ENCODE results near the gene SPAG9.
"Not testable (repeated sequence)": the region's sequence is repeated elsewhere in the genome, so short reads cannot be mapped to it uniquely, and the experiment has no call there.

SPAG9 gene

DNA sequence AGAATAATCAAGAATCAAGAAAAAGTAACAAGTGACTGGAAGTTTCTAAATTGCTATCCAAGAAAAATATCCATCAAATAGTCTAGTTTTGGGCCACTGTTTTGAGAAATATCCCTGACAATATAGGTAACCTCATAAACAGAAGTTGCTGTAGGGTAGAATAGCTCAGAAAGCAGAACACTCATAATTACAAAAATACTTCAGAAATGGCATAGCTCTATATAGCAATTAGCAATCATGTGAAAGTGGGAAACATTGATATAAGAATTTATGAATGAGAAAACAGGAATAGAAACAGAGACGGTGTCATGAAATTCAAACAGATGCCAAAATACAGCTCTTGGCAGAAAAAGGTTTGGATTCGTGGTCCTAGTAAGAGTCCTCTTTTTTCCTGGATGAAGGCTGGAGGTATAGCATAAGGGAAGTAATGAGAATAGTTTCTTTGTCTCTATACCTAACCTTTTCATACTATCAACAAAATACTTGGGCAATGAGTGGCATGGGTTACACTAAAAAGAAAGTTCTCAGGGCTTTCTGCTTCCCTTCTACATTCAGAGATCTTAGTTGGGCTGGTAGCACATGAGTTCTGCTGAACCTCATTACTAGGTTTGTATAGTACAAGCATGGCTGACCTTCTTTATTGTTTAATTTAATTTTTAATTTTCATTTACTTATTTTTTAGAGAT, 33.5 kb downstream of the SPAG9 start:
- no peak for DNase-seq

DNA sequence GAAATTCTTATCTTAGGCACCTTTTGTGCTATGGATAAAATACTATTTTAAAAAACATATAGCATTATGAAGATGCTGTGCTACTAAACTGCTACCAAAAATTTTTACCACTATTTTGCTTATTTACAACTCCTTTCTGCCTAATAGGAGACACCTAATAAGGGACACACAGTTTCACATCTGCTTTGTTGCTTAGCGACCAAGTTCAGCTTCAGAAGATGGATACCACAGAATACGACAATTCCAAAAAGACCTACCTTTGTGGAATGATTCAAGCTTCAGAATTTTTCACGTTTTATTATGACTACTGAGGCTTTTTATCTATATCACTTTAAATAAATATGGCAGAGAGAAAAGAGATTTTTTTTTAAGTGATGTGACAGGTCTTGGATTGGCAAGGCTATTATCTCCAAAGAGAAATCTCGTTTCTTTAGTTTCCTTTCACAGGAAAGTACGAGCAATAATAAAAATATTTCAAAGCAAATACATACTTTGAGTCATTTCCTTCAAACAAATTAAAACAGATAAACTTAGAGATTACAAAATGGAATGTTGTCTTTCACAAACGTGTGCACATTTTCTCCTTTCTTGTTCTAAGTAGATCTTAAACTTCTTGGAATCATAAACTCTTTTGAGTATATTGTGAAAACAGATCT, 35.4 kb downstream of the SPAG9 start:
- DNase-seq: no peak

DNA sequence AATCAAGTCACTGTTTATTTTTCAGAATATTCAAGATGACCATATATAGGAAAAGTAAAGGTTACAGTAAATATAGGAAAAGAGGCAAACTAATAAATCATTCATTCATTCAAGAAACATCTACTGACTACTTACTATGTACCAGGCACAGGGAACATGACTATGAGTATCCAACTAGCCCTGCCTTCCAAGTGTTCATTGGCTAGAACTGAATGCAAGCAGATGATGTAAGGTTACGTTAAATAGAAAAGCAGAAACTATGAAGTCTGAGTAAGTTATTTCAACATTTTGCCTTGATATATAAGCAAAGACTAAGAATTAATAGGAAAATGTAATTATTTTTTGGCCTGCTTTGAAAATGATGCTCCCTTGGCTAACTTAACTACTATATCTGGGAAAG, 36.7 kb downstream of the SPAG9 start:
- DNase-seq: no peak

DNA sequence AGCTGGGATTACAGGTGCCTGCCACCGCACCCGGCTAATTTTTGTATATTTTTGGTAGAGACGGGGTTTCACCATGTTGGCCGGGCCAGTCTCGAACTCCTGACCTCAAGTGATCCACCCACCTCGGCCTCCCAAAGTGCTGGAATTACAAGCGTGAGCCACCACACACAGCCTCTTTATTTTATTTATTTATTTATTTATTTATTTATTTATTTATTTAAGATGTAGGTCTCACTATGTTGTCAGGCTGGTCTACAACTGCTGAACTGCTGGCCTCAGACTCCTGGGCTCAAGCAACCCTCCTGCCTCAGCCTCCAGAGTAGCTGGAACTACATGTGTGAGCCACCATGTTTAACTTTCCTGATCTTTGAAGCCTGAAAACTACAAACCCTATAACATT, 37.3 kb downstream of the SPAG9 start:
- DNase-seq: not testable (repeated sequence)

DNA sequence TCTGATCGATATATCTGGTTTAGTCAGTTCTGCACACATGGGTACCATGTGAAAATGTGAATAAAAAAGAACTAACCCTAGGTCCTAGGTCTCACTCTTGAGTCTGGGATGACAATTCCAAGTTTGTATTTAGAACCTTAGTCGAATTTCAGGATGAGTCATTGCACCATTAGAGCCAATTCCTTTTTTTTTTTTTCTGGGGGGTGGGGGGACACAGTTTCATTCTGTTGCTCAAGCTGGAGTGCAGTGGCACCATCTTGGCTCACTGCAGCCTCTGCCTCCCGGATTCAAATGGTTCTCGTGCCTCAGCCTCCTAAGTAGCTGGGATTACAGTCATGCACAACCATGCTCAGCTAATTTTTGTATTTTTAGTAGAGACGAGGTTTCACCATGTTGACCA, 41.6 kb downstream of the SPAG9 start:
- DNase-seq: no peak

DNA sequence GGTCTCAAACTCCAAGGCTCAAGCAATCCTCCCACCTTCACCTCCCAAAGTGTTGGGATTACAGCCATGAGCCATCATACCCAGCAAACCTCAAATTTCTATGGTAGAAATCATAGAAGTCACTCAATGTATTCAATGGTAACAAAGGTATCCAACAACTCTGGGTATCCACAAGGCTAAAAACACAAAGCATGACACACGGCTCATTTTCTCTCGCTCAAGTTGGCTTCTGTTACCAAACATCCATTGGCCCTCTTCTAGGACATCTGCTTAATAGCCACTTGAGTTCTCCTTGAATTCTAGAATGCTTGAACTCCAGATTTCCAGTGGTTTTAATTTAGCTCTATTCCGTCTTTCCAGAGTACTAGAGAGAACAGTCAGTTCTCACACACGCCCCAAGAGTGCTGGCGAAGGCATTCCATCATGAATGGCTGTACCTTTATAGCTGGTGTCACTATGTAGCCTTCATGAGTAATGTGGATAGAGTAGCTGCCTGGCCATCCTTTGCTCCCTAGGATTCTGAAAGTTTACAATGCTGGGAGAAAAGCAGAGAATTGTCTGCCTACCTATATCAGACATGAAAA, 42.6 kb downstream of the SPAG9 start:
- no peak for DNase-seq

DNA sequence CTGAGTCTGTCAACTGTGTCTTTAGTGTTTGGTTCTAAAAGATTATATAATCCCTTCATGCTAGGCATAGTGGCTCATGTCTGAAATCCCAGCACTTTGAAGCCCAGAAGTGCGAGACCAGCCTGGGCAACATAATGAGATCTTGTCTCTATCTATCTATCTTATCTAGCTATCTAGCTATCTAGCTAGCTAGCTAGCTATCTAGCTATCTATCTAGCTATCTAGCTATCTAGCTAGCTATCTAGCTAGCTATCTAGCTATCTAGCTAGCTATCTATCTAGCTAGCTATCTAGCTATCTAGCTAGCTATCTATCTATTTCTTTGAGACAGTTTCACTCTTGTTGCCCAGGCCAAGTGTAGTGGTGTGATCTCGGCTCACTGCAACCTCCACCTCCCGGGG, 43.8 kb downstream of the SPAG9 start:
- DNase-seq: no peak

DNA sequence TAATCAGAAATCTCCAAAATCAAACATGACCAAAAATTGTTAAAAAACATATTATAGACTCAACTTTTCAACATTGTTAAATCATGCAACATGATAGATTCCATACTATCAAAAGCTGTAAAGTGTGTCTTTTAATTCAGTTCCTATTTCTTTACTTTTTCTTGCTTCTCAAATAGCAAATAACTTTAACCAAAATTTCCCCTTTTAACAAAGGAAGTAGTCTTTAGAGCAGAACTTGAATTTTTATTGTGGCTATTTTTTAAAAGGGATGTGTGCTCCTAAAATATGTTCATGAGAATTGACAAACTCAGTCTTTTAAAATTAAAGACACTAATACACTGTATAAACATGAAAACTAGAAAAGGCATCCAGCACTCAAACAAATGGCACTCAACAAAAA, 49.1 kb downstream of the SPAG9 start:
- DNase-seq: no peak

DNA sequence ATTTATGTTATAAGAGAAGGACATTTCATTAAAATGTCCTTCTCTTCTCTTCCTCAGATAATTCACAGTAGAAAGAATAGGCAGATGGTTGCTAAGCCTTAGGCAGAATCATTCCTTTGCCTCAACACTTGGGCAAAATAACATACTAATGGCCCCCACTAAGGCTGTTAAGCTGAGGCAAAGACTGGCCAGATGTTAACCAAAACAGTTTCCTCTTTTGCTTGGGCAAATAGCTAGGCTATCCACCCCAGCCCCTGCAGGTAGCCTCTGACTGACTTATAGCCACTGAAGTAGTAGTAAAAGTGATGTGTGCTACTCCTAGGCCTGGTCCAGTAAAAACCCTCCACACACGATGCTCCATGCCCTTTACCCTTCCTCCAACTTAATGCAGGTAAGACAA, 55.2 kb downstream of the SPAG9 start:
- no peak for DNase-seq

DNA sequence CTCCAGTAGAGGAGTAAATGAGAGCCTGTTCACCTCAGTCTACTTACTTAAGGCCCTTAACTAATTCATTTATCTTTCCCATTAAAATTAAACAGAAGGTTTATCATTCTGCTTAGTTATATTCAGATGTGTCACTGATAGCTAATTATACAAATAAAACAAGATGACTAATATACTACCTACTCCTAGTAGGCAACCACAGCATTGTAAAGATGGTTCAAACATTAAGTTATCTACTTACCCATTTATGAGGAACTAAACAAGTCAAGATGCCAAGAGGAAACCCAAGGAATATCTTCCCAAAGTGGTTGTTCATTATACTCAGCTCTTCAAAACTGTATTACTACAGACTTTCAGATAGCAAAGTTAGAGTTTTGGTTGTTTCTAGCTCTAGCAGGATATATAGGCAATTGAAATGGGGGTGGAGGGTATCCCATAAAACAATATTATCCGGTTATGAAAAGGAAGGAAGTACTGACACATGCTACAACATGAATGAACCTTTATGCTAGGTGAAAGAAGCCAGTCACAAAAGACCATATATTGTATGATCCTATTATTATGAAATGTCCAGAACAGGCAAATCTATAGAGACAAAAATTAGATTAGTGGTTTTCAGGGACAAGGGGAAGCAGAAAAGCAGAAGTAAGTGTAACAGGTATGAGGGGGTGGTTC, 56.5 kb downstream of the SPAG9 start:
- no peak for DNase-seq

DNA sequence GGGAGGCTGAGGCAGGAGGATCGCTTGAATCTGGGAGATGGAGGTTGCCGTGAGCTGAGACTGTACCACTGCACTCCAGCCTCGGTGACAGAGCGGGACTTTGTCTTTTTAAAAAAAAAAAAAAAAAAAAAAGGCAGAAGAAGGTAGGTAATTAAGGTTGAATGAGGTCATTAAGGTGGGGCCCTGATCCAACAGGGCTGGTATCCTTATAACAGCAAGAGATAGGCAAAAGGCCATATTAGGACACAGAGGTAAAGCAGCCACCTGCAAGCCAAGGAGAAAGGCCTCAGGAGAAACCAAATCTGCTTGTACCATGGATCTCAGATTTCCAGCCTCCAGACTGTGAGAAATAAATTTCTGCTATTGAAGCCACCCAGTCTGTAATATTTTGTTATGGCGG, 60.3 kb downstream of the SPAG9 start:
- no peak for DNase-seq

DNA sequence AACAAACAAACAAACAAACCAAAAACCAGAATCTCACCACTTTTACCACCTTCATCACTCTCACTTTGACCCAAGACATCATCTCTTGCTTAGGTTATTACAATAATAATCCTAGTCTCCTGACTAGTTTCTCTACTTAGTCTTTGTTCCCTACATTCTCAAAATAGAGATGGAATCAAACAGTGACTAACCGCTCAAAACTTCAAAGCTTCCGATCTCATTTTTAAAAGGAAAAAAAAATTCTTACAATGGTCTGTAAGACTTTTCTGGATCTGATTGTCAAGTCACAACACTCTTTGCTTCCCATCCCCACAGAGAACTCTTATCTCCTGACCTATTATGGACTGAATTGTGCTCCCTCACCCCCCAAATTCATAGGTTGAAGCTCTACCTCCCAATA, 60.9 kb downstream of the SPAG9 start:
- no peak for DNase-seq

DNA sequence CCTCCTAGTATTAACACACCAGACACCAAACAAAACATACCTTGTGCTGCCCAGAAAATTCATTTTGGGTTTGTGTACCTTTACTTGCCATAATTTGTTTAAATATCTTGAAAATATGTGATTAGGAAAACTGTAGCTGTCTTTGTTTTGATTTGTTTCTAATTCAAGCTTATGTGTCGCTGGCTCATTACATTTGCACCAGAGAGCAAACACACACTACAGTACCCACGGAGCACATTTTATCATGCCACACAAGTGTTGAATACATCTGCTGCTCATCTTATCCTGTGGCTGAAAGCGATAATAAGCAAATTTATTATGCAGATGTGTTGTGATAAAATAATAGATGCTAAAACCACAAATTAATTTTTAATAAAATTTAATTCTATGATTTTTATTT, 63.1 kb downstream of the SPAG9 start:
- no peak for DNase-seq

DNA sequence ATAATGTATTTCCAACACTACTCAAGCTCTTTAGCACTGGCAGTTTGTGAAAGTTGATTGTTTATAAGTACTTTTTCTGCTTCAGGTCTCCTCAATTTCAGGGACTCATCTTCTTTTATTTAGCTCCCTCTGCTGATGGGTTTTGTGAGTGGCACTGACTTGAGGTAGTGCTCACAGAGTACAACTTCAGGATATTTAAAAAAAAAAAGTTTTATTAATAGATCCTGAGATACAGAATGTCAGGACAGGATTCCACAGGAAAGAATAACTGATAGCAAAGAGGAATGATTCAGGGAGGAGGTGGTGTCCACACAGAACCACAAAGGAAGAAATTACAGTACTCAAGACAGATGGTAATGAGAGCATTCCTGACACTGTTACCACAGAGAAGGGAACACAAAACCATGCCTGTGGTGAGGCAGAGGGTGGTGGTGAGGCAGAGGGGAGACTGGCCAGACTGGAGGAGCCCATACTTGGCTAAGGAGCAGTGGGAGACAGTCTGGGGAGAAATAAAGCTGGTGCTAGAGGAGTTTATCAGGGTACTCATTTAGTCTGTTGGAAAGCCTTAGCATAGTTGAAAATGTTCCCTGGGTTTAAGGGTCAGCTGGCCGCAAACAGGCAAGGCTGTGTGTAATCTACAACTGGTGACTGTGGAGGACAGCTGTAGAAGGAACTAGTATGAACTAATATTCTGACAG, 63.7 kb downstream of the SPAG9 start:
- DNase-seq: peak; percentile 1

DNA sequence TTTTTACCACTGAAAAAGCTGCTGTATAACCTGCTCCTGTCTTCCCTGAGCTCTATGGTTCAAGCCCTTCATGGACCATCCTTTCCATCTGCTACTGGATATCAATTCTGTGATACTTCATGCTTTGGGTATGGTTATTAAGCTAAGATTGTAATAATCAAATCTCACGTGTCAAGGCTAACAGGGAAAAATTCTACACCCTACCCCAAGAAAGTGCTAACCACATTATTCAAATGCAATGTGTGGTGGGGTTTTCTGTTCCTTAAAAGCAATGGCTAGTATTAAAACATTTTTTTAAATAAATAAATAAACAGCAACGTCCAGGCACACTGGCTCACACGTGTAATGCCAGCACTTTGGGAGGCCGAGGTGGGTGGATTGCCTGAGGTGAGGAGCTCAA, 65.9 kb downstream of the SPAG9 start:
- no peak for DNase-seq

DNA sequence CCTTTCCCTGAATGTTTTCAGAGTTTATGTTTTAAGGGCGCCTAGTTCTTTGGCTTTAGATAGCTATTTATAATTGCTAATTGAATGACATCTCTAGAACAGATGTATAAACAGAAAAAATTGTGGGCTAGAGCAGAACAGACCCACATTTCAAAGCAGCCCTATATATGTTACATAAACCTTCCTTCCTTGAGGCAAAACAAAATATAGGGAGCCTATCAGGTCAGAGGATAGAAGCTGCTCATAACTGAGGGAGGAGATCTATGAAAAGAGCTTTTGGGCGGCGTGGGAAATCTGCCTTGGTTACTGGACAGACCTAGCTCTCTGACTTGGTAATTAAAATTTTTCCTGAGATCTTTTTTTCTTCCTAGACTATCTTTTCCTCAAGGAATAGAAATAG, 68.4 kb downstream of the SPAG9 start:
- no peak for DNase-seq

DNA sequence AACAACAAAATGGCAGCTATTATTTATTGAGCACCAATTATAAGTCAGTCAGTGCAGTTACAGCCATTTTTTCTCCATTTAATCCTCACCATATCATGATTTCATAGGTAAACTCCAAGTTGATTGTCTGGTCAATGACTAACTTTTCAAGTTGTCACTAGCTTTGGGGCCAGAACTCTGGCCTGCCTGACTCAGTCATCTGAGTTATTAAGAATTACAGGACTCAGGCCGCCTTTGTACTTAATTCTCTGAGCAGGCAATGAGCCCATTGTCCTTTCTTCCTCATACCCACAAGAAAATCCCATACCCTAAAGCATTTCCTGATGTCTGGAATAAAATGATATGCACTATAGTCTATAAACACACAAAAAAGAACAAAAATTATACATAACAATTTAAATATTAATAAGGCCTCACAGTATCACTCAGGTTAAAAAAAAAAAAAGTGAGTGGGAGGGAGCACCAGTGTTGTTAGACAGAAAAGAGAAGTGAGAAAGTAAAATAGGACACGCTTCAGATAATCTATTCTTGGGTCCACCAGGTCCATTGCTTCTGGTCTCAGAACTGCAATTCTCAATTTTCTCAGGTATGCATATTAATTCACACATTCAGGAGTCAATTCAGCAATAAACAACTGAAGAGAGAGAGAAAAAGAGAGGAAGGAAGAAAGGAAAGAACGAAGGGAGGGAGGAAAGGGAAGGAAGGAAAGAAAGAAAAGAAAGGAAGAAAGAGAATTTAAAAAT, 70.2 kb downstream of the SPAG9 start:
- no peak for DNase-seq

DNA sequence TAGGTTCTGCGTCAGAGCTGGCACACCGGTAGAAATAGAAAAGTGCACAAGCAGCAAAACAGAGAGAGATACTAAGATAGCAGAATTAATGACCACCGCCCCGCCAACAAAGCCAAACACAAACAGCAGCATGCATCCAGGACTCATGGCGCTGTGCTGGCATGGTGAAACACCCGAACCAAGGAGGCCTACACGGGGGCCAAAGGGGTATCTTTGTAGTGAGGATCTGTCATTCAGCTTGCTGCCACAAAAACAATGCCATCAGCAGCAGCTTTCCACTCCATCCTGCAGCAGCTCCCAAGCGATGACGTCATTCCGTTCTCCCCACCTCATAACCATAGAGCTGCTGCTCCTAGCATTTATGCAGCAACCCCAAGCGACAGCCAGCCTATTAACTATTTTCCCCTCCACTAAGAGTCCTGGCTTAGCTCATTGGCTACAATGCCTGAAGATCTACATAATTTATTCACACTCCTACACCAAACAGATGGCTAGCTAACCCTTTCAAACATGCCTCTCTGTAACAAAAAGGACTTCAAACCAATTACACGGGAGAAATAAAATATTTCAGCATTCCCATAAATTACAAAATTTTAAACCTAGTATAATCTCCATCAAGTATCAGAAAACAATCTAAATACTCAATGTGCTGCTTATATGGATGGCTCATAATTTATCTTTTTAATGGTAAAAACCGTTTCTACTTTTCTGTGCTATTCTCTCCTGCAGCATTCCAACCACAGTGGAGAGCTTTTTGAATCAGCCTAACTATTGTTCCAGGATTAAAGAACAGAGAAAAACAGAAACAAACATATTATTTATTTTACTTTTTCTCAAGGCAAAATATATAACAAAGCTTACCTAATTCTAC, 73.9 kb downstream of the SPAG9 start:
- peak; percentile 81 for DNase-seq

DNA sequence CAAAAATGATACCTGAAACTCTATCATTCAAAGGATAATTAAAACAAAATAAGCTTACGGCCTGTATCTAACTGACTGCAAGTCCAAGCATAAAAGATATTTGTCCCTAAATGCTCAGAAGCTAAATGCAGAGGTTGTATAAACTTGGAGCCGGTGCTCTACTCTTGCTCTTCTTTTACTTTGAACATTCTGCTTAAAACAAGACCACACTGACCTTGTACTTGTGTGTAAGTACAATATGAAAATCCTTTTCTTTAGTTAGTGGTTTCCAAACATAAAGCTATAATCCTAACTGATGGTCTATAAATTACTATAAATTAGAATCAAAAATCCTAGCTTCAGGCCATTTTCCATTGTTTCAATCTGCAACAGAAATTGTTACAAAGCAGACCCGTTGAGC, 74.6 kb downstream of the SPAG9 start:
- no peak for DNase-seq

DNA sequence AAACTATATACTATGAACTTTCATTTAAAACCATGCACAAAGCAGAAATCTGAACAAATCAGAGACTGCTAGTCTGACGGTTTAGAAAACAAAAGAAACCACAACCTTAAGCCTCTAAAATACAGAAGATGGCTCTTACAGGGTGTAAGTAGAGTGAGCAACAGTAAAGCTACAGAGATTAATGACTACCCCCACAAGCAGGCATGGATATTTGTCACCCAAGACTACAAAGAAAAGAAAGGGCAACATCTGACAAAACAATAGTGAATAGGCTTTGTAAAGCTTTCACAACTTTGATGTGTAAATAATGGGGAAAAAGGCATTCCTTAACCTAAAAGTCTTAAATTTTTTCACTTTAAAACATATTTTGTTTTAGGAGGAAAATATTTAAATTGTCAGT, 75.0 kb downstream of the SPAG9 start:
- DNase-seq: no peak

DNA sequence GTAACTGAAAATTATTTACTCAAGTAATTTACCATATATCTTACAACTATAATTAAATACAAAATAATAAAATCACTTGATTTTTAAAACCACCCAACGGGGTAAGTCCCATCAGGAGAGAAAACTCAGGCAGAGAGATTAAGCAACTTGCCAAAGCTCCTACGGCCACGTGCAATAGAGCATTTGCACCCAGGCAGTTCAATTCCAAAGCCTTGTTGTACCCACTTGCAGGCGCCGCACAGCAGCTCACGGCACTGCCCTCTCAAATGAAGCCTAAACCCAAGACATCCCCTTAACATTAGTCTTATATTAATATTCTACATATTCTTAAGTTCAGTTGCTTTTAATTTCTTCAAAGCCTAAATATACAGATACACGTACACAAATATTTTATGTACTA, 75.7 kb downstream of the SPAG9 start:
- no peak for DNase-seq

DNA sequence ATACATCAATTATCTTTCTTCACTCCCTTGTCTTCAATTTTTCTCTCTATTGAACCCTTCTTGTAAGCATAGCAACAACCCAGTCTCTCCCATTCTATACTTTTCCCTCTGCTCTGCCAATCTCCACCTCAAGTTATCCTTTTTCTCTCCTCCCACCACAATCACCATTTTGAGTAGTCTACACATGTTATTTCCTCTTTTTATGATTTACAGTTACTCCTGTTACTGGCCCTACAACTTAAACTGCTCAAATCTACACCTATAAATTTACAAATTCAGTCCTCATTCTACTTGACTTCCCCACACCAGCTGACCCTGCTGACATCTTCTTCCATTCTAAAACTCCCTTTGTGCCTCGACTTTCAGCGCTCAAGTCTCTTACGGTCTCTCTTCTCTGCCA, 84.6 kb downstream of the SPAG9 start:
- DNase-seq: no peak
